ENCODE measurements around the gene PDE8B. TPM values are rescaled to one million over a fixed set of nuclear protein-coding genes. Genes with fewer than 3 reads are reported as not detected.
"Not testable (repeated sequence)": the region's sequence is repeated elsewhere in the genome, so short reads cannot be mapped to it uniquely, and the experiment has no call there.

Gene PDE8B
- total RNA-seq, 1 experiment from 2014 or later, result 1.8 TPM

- Histone ChIP-seq H4K20me1 (ENCODE audit: insufficient read depth) (no peaks in the 10 kb centered on the region), H3K9me3 (ENCODE audit: insufficient read depth, low read depth) (no peaks in the 10 kb centered on the region), H2AFZ (no peak overlapping the region), H3K36me3 (ENCODE audit: low read depth) (no peaks in the 10 kb centered on the region; the same call in 1 of the 2 replicates), H3K4me3 (no peak overlapping the region), H3K27me3 (ENCODE audit: insufficient read depth, low read depth) (no peaks in the 10 kb centered on the region), H3K4me2 (no peak overlapping the region), H3K79me2 (ENCODE audit: low read depth) (no peaks in the 10 kb centered on the region), H3F3A (ENCODE audit: insufficient read depth, low read depth) (no peaks in the 10 kb centered on the region), H3K9me2 (ENCODE audit: insufficient read depth) (no peaks in the 10 kb centered on the region), H3K27ac (no peak overlapping the region), H3K4me1 (replicated peaks; ENCODE audit: insufficient read depth) (no peaks in the 10 kb centered on the region)
- TF ChIP-seq CTCF (conservative IDR thresholded peaks at IDR 0.05), result no peak
- no peak for TF ChIP-seq EZH2 (IDR thresholded peaks at IDR 0.05; ENCODE audit: low read depth)
- POLR2A ChIA-PET (ENCODE audit: unreplicated experiment), result no interaction called here
- CTCF ChIA-PET, result no interaction called here
- intact Hi-C loops (cut with micrococcal nuclease; ENCODE audit: unreplicated experiment), result no loop called here
- no peak for DNase-seq
- BruUV-seq (replicated peaks), result no TSS peak
These were observed 243.6 kb downstream of the PDE8B start for GRCh38 chr5:77454123-77454522.

- ChIA-PET POLR2A (ENCODE audit: unreplicated experiment) (no interaction called here), CTCF (no interaction called here)
- Histone ChIP-seq H3K4me2 (no peak overlapping the region), H3K36me3 (ENCODE audit: low read depth) (no peaks in the 10 kb centered on the region), H3K27me3 (ENCODE audit: insufficient read depth, low read depth) (no peaks in the 10 kb centered on the region), H4K20me1 (ENCODE audit: insufficient read depth) (no peaks in the 10 kb centered on the region), H2AFZ (no peak overlapping the region), H3F3A (ENCODE audit: insufficient read depth, low read depth) (peaks cover 4% of the 10 kb centered on the region; the same call in 1 of the 2 replicates), H3K9me3 (ENCODE audit: insufficient read depth, low read depth) (no peaks in the 10 kb centered on the region), H3K79me2 (ENCODE audit: low read depth) (no peaks in the 10 kb centered on the region), H3K9me2 (ENCODE audit: insufficient read depth) (no peaks in the 10 kb centered on the region), H3K4me3 (no peak overlapping the region), H3K4me1 (replicated peaks; ENCODE audit: insufficient read depth) (no peaks in the 10 kb centered on the region), H3K27ac (no peak overlapping the region)
- no TSS peak for BruUV-seq (replicated peaks)
- TF ChIP-seq EZH2 (IDR thresholded peaks at IDR 0.05; ENCODE audit: low read depth), result no peak
- TF ChIP-seq CTCF (conservative IDR thresholded peaks at IDR 0.05), result no peak
- DNase-seq, result no peak
- intact Hi-C loops (cut with micrococcal nuclease; ENCODE audit: unreplicated experiment), result no loop called here
These were observed 250.8 kb downstream of the PDE8B start for GRCh38 chr5:77461287-77461686.

- Histone ChIP-seq H3F3A (ENCODE audit: insufficient read depth, low read depth) (peaks cover 4% of the 10 kb centered on the region; the same call in 1 of the 2 replicates), H3K4me1 (replicated peaks; ENCODE audit: insufficient read depth) (no peaks in the 10 kb centered on the region; the same call in 1 of the 2 replicates), H3K27ac (no peak overlapping the region), H3K27me3 (ENCODE audit: insufficient read depth, low read depth) (no peaks in the 10 kb centered on the region), H3K9me3 (ENCODE audit: insufficient read depth, low read depth) (no peaks in the 10 kb centered on the region), H2AFZ (no peak overlapping the region), H3K79me2 (ENCODE audit: low read depth) (no peaks in the 10 kb centered on the region), H3K4me2 (no peak overlapping the region), H3K4me3 (no peak overlapping the region), H3K9me2 (ENCODE audit: insufficient read depth) (no peaks in the 10 kb centered on the region), H3K36me3 (ENCODE audit: low read depth) (no peaks in the 10 kb centered on the region), H4K20me1 (ENCODE audit: insufficient read depth) (no peaks in the 10 kb centered on the region)
- BruUV-seq (replicated peaks), result no TSS peak
- intact Hi-C loops (cut with micrococcal nuclease; ENCODE audit: unreplicated experiment), result no loop called here
- no peak for TF ChIP-seq EZH2 (IDR thresholded peaks at IDR 0.05; ENCODE audit: low read depth)
- no peak for TF ChIP-seq CTCF (conservative IDR thresholded peaks at IDR 0.05)
- ChIA-PET CTCF (interaction anchor here (0.6 kb wide), 1 partner anchor 320 kb away, joined by 4 read pairs; no protein-coding TSS in a partner anchor), POLR2A (ENCODE audit: unreplicated experiment) (no interaction called here)
- DNase-seq, result no peak
These were observed 253.4 kb downstream of the PDE8B start for GRCh38 chr5:77463905-77464304.

GRCh38 chr5:77468875-77469274 lies 258.4 kb downstream of the PDE8B start:
- BruUV-seq (replicated peaks); H2AFZ ChIP-seq; H3K27me3 ChIP-seq (ENCODE audit: insufficient read depth, low read depth); POLR2A ChIA-PET (ENCODE audit: unreplicated experiment); H3K27ac ChIP-seq; H3K36me3 ChIP-seq (ENCODE audit: low read depth); H3K4me2 ChIP-seq; H3K4me1 ChIP-seq (replicated peaks; ENCODE audit: insufficient read depth); intact Hi-C loops (cut with micrococcal nuclease; ENCODE audit: unreplicated experiment); H4K20me1 ChIP-seq (ENCODE audit: insufficient read depth); H3K9me2 ChIP-seq (ENCODE audit: insufficient read depth); H3K79me2 ChIP-seq (ENCODE audit: low read depth); CTCF ChIA-PET; H3K4me3 ChIP-seq; DNase-seq; H3K9me3 ChIP-seq (ENCODE audit: insufficient read depth, low read depth); H3F3A ChIP-seq (ENCODE audit: insufficient read depth, low read depth): not testable (repeated sequence)

GRCh38 chr5:77475041-77475440 lies 264.6 kb downstream of the PDE8B start:
- not testable (repeated sequence) for H3K9me3 ChIP-seq (ENCODE audit: insufficient read depth, low read depth); H3K79me2 ChIP-seq (ENCODE audit: low read depth)

More at GRCh38 chr5:77475041-77475440, 264.6 kb downstream of the PDE8B start:
- H3F3A ChIP-seq (ENCODE audit: insufficient read depth, low read depth); H3K9me2 ChIP-seq (ENCODE audit: insufficient read depth); intact Hi-C loops (cut with micrococcal nuclease; ENCODE audit: unreplicated experiment); H3K27me3 ChIP-seq (ENCODE audit: insufficient read depth, low read depth); DNase-seq; H2AFZ ChIP-seq; H3K4me3 ChIP-seq; H3K4me1 ChIP-seq (replicated peaks; ENCODE audit: insufficient read depth); BruUV-seq (replicated peaks); H3K4me2 ChIP-seq; CTCF ChIA-PET; H4K20me1 ChIP-seq (ENCODE audit: insufficient read depth); H3K36me3 ChIP-seq (ENCODE audit: low read depth); H3K27ac ChIP-seq; POLR2A ChIA-PET (ENCODE audit: unreplicated experiment): not testable (repeated sequence)
